Measurements from ENCODE around the gene MAP3K21. TPM values are rescaled to one million over a fixed set of nuclear protein-coding genes. Genes with fewer than 3 reads are reported as not detected.

MAP3K21 gene
- polyA plus RNA-seq, 1 of the 3 experiments (the other 2 are of a cell fraction) = 0.33 TPM

- no peak overlapping the region for H2AFZ ChIP-seq (ENCODE audit: low read depth)
- H3K9me2 ChIP-seq = no peaks in the 10 kb centered on the region
- H3K4me1 ChIP-seq (ENCODE audit: control insufficient read depth in 1 of 2, insufficient read depth in 2 of 2, low read depth in 1 of 2, low read length in 1 of 2) = peaks cover 0 to 7% of the 10 kb centered on the region in 2 experiments; a peak in 1 of 4 replicates
- no peaks in the 10 kb centered on the region for H4K20me1 ChIP-seq (ENCODE audit: insufficient read depth)
- H3K36me3 ChIP-seq (replicated peaks in 1 of 2; ENCODE audit: control insufficient read depth in 1 of 2, insufficient read depth in 2 of 2, low read length in 1 of 2) = no peaks in the 10 kb centered on the region
- no peak overlapping the region for H3K9ac ChIP-seq
- H3K4me3 ChIP-seq (ENCODE audit: low read depth in 2 of 2, low read length in 1 of 2) = no peak overlapping the region
- H3K27me3 ChIP-seq (ENCODE audit: insufficient read depth) = no peaks in the 10 kb centered on the region
- 15% methylated on average over 3 of the region's 3 CpGs for WGBS (ENCODE audit: low lambda C conversion rate)
- TF ChIP-seq EZH2phosphoT487 (IDR thresholded peaks at IDR 0.05; ENCODE audit: borderline replicate concordance, low read depth) = no peak
- TF ChIP-seq MEF2A (IDR thresholded peaks at IDR 0.05; ENCODE audit: borderline replicate concordance, low read depth) = no peak
- TF ChIP-seq TEAD4 (IDR thresholded peaks at IDR 0.05; ENCODE audit: borderline replicate concordance, insufficient read depth) = no peak
- no peak for TF ChIP-seq FOSL2 (IDR thresholded peaks at IDR 0.05; ENCODE audit: borderline replicate concordance, low read depth)
- no peak for TF ChIP-seq SMC3 (IDR thresholded peaks at IDR 0.05; ENCODE audit: low read depth, low read length)
- TF ChIP-seq ELF1 (IDR thresholded peaks at IDR 0.05) = no peak
- TF ChIP-seq RXRA (IDR thresholded peaks at IDR 0.05; ENCODE audit: borderline replicate concordance, low read depth) = no peak
- TF ChIP-seq GATA2 (CRISPR knock-in tag; IDR thresholded peaks at IDR 0.05) = no peak
- no peak for TF ChIP-seq FOXJ3 (CRISPR knock-in tag; IDR thresholded peaks at IDR 0.05)
- no peak for TF ChIP-seq RAD21 (IDR thresholded peaks at IDR 0.05; ENCODE audit: low read length)
- no peak for TF ChIP-seq GABPA (IDR thresholded peaks at IDR 0.05; ENCODE audit: low read depth)
- no peak for TF ChIP-seq MXI1 (IDR thresholded peaks at IDR 0.05; ENCODE audit: low read depth, low read length)
- no peak for TF ChIP-seq CHD2 (IDR thresholded peaks at IDR 0.05; ENCODE audit: low read length, partially characterized antibody)
- TF ChIP-seq POLR2AphosphoS5 (IDR thresholded peaks at IDR 0.05; ENCODE audit: low read depth, low read length) = no peak
- DNase-seq = no peak
- POLR2A ChIA-PET = no interaction called here
- no peaks in the 10 kb centered on the region for H3K9me3 ChIP-seq
- no peak overlapping the region for H3K27ac ChIP-seq (ENCODE audit: low read depth in 2 of 2, low read length in 1 of 2)
- H3K4me2 ChIP-seq = no peak overlapping the region
- H3K79me2 ChIP-seq (ENCODE audit: insufficient read depth) = no peaks in the 10 kb centered on the region
- CTCF ChIA-PET = interaction anchor here (0.9 to 1.7 kb wide), 3 partner anchors 8 to 83 kb away, joined by 3 to 5 read pairs (median 3); no protein-coding TSS in a partner anchor
- H3F3A ChIP-seq (replicated peaks; ENCODE audit: insufficient read depth) = no peaks in the 10 kb centered on the region
These were observed 60.1 kb downstream of the MAP3K21 start for GRCh38 chr1:233387585-233387984.

DNA sequence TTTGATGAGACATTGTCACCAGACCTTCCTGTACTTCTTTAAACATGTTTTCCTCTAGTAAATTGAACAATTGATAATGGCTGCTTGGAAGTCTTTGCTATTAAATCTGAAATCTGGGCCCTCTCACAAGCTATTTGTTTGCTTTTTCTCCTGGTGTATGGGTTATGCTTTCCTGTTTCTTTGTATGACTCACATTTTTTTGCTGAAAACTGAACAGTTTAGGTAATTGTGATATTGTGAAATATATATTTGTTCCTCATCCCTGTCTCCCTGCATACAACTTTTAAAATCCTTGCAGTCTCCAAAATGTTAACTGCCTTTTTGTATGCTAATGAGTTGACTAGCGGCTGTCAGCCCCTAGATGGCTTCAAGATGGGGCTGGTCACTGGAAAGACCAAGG lies 61.6 kb downstream of the MAP3K21 start:
- CTCF ChIA-PET = interaction anchor here (0.9 to 2.8 kb wide), 8 partner anchors 11 to 722 kb away, joined by 3 to 17 read pairs (median 8); no protein-coding TSS in a partner anchor

More for the DNA sequence above, 61.6 kb downstream of the MAP3K21 start:
- H3K9ac ChIP-seq = no peak overlapping the region
- no peaks in the 10 kb centered on the region for H3K9me3 ChIP-seq
- WGBS (ENCODE audit: low lambda C conversion rate) = 47% methylated on average over 1 of the region's 1 CpG
- no peak overlapping the region for H3K27ac ChIP-seq (ENCODE audit: low read depth in 2 of 2, low read length in 1 of 2)
- H3K4me3 ChIP-seq (ENCODE audit: low read depth in 2 of 2, low read length in 1 of 2) = no peak overlapping the region
- DNase-seq = no peak
- no peak overlapping the region for H3K4me2 ChIP-seq
- no peaks in the 10 kb centered on the region for H3K9me2 ChIP-seq
- no peaks in the 10 kb centered on the region for H4K20me1 ChIP-seq (ENCODE audit: insufficient read depth)
- no peaks in the 10 kb centered on the region for H3F3A ChIP-seq (replicated peaks; ENCODE audit: insufficient read depth)
- H3K27me3 ChIP-seq (ENCODE audit: insufficient read depth) = peaks cover 7% of the 10 kb centered on the region; the same call in 1 of the 2 replicates
- H3K36me3 ChIP-seq (replicated peaks in 1 of 2; ENCODE audit: control insufficient read depth in 1 of 2, insufficient read depth in 2 of 2, low read length in 1 of 2) = no peaks in the 10 kb centered on the region
- POLR2A ChIA-PET = no interaction called here
- H3K4me1 ChIP-seq (ENCODE audit: control insufficient read depth in 1 of 2, insufficient read depth in 2 of 2, low read depth in 1 of 2, low read length in 1 of 2) = peaks cover 0 to 7% of the 10 kb centered on the region in 2 experiments; a peak in 1 of 4 replicates
- TF ChIP-seq USF2 (IDR thresholded peaks at IDR 0.05; ENCODE audit: borderline replicate concordance, low read depth, low read length) (no peak), RCOR1 (IDR thresholded peaks at IDR 0.05; ENCODE audit: low read length) (no peak), RXRA (IDR thresholded peaks at IDR 0.05; ENCODE audit: borderline replicate concordance, low read depth) (no peak), MEF2A (IDR thresholded peaks at IDR 0.05; ENCODE audit: borderline replicate concordance, low read depth) (no peak), EZH2phosphoT487 (IDR thresholded peaks at IDR 0.05; ENCODE audit: borderline replicate concordance, low read depth) (no peak), TAF1 (IDR thresholded peaks at IDR 0.05; ENCODE audit: borderline replicate concordance, low read depth, low read length) (no peak)
- H3K79me2 ChIP-seq (ENCODE audit: insufficient read depth) = no peaks in the 10 kb centered on the region
- H2AFZ ChIP-seq (ENCODE audit: low read depth) = no peak overlapping the region

Data from SK-N-SH (cell line).